Measurements from ENCODE around the gene AGER. TPM values are rescaled to one million over a fixed set of nuclear protein-coding genes. Genes with fewer than 3 reads are reported as not detected.

AGER gene
- total RNA-seq, 8 experiments from 2014 or later, result 1.4 to 11.8 (median 5.3) TPM

DNA sequence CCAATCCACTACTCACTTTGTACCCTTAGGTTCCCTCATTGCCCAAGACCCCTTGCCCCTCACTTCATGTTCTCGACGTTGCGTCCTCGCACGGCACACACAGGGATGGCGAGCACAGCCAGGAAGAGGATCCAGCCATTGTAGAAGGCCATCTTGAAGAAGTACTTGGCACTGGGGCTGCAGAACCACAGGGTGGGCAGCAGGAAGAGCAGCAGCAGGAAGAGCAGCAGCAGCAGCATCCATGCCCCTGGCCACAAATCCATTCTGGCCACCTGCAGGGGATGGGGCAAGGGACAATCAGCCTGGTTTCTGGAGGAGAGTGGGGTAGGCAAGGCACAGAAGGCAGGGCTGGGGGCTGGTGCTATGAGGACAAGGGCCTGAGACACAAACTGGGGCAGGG is 12.8 kb downstream of the AGER start:
- WGBS, 10 experiments, result 87 to 100% (median 98%) methylated on average over 2 to 6 of the region's 6 CpGs; no CpG with 5 or more reads in 7 of the 10 experiments
- H3K4me3 ChIP-seq, result no peak overlapping the region
- in situ Hi-C loops (cut with MboI; ENCODE audit: low pct_unique_long_range_greater_than_20kb in 2 of 9, low sequenced_read_pairs in 9 of 9, unreplicated experiment in 9 of 9), result no loop called here
- no peak for ATAC-seq (replicated peaks in 6 of 8)
- peaks cover 4 to 6% of the 10 kb centered on the region in 2 donors for H3K4me1 ChIP-seq (replicated peaks in 1 of 2)
- H3K27ac ChIP-seq, result no peak overlapping the region

DNA sequence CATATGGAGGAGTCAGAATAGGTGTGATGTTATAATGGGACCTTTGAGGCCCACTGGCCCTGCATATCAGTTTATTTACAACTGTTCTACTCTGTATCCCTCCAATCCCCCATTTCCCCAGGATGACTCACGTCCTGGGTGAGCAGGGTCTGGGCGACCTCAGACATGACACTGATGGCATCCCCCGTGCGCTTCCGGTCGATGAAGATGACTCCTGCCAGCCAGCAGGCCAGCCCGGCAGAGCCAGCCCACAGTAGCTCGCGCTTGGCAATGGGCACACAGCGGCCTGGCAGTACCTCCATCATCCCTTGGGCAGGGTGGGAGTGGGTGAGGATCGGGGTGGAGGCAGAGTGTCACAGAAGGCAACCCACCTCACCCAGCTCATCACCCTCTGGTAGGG is 13.8 kb downstream of the AGER start:
- peak in 1 of 8 experiments; percentile 5 for ATAC-seq (replicated peaks in 6 of 8)
- H3K4me3 ChIP-seq, result no peak overlapping the region
- in situ Hi-C loops (cut with MboI; ENCODE audit: low pct_unique_long_range_greater_than_20kb in 2 of 9, low sequenced_read_pairs in 9 of 9, unreplicated experiment in 9 of 9), result no loop called here
- no peak overlapping the region for H3K27ac ChIP-seq
- WGBS, 10 experiments, result 50 to 100% (median 88%) methylated on average over 1 to 4 of the region's 11 CpGs; no CpG with 5 or more reads in 6 of the 10 experiments
- H3K4me1 ChIP-seq (replicated peaks in 1 of 2), result peaks cover 4 to 6% of the 10 kb centered on the region in 2 donors

- 80 to 89% (median 85%) methylated on average over 1 to 4 of the region's 11 CpGs; no CpG with 5 or more reads in 7 of the 10 experiments for WGBS, 10 experiments
- in situ Hi-C loops (cut with MboI; ENCODE audit: low pct_unique_long_range_greater_than_20kb in 2 of 9, low sequenced_read_pairs in 9 of 9, unreplicated experiment in 9 of 9), result no loop called here
- peak in 7 of 8 experiments; percentile 14 to 35 (median 29) for ATAC-seq (replicated peaks in 6 of 8)
- H3K4me3 ChIP-seq, result no peak overlapping the region
- no peaks in the 10 kb centered on the region for H3K4me1 ChIP-seq (replicated peaks in 1 of 2)
- H3K27ac ChIP-seq, result no peak overlapping the region
Observed at GRCh38 chr6:32168807-32169591, 15.1 kb downstream of the AGER start.

DNA sequence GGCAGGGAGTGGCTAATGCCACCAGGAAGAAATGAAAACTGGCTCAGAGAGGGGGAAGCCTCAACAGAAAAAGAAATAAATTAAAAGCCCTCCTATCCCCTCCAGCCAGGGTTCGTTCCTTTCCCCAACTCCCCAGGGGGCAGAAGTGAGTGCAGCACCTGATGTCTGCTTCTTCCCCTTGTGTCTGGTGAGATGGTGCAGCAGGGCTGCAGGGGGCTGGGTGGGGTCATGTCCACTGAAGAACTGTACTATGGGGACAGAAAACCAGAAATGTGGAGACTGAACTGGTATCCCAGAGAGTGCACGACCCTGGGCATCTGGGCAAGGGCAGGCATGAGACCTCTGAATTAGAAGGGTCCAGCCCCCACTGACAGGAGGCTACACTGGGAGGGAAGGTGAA is 15.7 kb downstream of the AGER start:
- in situ Hi-C loops (cut with MboI; ENCODE audit: low pct_unique_long_range_greater_than_20kb in 2 of 9, low sequenced_read_pairs in 9 of 9, unreplicated experiment in 9 of 9), result no loop called here
- peak in 3 of 8 experiments; percentile 4 to 11 (median 11) for ATAC-seq (replicated peaks in 6 of 8)
- no peaks in the 10 kb centered on the region for H3K4me1 ChIP-seq (replicated peaks in 1 of 2)
- no peak overlapping the region for H3K4me3 ChIP-seq
- WGBS, 10 experiments, result 20 to 67% (median 63%) methylated on average over 1 to 2 of the region's 2 CpGs; no CpG with 5 or more reads in 6 of the 10 experiments
- no peak overlapping the region for H3K27ac ChIP-seq

- in situ Hi-C loops (cut with MboI; ENCODE audit: low pct_unique_long_range_greater_than_20kb in 2 of 9, low sequenced_read_pairs in 9 of 9, unreplicated experiment in 9 of 9), result no loop called here
- H3K4me1 ChIP-seq (replicated peaks in 1 of 2), result no peaks in the 10 kb centered on the region
- peak in 1 of 8 experiments; percentile 3 for ATAC-seq (replicated peaks in 6 of 8)
- no peak overlapping the region for H3K4me3 ChIP-seq
- WGBS, 10 experiments, result 38 to 96% (median 84%) methylated on average over 1 to 4 of the region's 6 CpGs; no CpG with 5 or more reads in 4 of the 10 experiments
- H3K27ac ChIP-seq, result no peak overlapping the region
Observed at GRCh38 chr6:32167761-32168262, 16.2 kb downstream of the AGER start.

DNA sequence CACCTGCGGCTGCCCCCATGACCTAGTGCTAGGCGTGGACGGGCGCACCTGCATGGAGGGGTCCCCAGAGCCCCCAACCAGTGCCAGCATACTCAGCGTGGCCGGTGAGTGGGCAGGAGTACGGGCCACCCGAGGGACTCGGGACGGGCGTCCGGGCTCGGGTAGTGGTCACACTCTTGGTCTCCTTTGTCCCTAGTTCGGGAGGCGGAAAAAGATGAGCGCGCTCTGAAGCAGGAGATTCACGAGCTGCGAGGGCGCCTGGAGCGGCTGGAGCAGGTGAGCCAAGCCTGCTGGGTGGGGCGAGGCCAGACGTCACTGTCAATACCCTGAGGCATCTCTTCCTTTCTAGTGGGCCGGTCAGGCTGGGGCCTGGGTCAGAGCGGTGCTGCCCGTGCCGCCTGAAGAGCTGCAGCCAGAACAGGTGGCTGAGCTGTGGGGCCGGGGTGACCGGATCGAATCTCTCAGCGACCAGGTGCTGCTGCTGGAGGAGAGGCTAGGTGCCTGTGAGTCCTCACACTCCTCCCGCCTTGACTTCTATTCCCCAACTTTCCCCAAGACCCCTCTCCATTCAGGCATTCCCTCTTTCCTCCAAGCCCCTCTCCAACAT is 16.8 kb downstream of the AGER start:
- ATAC-seq (replicated peaks in 6 of 8), result peak in 4 of 8 experiments; percentile 13 to 18 (median 16)
- in situ Hi-C loops (cut with MboI; ENCODE audit: low pct_unique_long_range_greater_than_20kb in 2 of 9, low sequenced_read_pairs in 9 of 9, unreplicated experiment in 9 of 9), result no loop called here
- H3K4me1 ChIP-seq (replicated peaks in 1 of 2), result no peaks in the 10 kb centered on the region
- no peak overlapping the region for H3K27ac ChIP-seq
- 80 to 92% (median 88%) methylated on average over 2 to 10 of the region's 32 CpGs; no CpG with 5 or more reads in 6 of the 10 experiments for WGBS, 10 experiments
- H3K4me3 ChIP-seq, result no peak overlapping the region

- WGBS, 10 experiments, result 90 to 100% methylated on average over 3 to 7 of the region's 30 CpGs; no CpG with 5 or more reads in 8 of the 10 experiments
- ATAC-seq (replicated peaks in 6 of 8), result peak in 3 of 8 experiments; percentile 4 to 22 (median 10)
- Histone ChIP-seq H3K4me3 (no peak overlapping the region), H3K27ac (no peak overlapping the region), H3K4me1 (replicated peaks in 1 of 2) (no peaks in the 10 kb centered on the region)
- in situ Hi-C loops (cut with MboI; ENCODE audit: low pct_unique_long_range_greater_than_20kb in 2 of 9, low sequenced_read_pairs in 9 of 9, unreplicated experiment in 9 of 9), result no loop called here
Observed at GRCh38 chr6:32166411-32167061, 17.5 kb downstream of the AGER start.

DNA sequence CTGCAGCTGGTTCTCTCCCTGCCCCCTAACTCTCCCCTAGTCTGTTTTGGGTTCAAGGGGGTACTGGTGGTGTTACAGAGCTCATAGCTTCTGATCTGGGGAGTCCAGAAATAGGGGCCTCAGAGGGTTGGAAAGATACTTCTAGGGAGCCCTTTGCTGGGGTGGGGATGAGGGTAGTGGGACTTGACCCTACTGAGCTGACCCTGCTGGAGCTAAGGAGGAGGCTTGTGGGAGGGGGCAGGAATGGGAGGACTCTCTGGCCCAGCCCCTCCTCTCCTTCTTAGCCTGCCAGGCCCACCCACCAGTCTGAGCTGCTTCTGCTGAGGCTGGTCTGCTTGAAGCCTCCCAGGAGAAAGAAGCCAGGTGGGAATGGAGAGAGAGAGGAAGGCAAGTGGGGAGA is 19.8 kb downstream of the AGER start, which contains the start of gene EGFL8:
EGFL8 (plus strand) TSS at position 301 of the 400 bp plus-strand sequence. CDS start 1,571 bp downstream, outside the sequence.
- no peaks in the 10 kb centered on the region for H3K4me1 ChIP-seq (replicated peaks in 1 of 2)
- no peak for ATAC-seq (replicated peaks in 6 of 8)
- H3K27ac ChIP-seq, result no peak within 1 kb of the TSS
- H3K4me3 ChIP-seq, result no peak within 1 kb of the TSS
- in situ Hi-C loops (cut with MboI; ENCODE audit: low pct_unique_long_range_greater_than_20kb in 2 of 9, low sequenced_read_pairs in 9 of 9, unreplicated experiment in 9 of 9), result no loop called here

- in situ Hi-C loops (cut with MboI; ENCODE audit: low pct_unique_long_range_greater_than_20kb in 2 of 9, low sequenced_read_pairs in 9 of 9, unreplicated experiment in 9 of 9), result no loop called here
- no peak for ATAC-seq (replicated peaks in 6 of 8)
- no peak overlapping the region for H3K4me3 ChIP-seq
- H3K4me1 ChIP-seq (replicated peaks in 1 of 2), result no peaks in the 10 kb centered on the region
- H3K27ac ChIP-seq, result no peak overlapping the region
- 72 to 100% (median 90%) methylated on average over 1 to 3 of the region's 7 CpGs; no CpG with 5 or more reads in 6 of the 10 experiments for WGBS, 10 experiments
Observed at GRCh38 chr6:32163559-32164258, 20.3 kb downstream of the AGER start.

DNA sequence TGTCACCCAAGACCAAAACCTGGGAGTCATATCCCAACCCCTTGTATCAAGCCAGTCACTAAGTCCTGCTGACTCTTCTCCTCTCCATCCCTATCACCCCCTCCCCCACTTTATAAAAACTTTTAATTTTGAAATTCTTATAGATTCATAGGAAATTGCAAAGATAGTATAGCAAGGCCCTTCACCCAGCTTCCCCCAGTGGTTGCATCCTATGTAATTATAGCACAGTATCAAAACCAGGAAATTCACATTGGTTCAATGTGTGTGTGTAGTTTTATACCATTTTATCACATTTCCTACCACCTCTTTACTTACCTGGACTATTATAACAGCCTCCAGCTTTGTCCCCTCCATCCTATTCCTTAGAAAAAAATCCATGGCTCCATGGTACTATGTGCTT is 26.0 kb downstream of the AGER start:
- in situ Hi-C loops (cut with MboI; ENCODE audit: low pct_unique_long_range_greater_than_20kb in 2 of 9, low sequenced_read_pairs in 9 of 9, unreplicated experiment in 9 of 9), result no loop called here
- H3K4me1 ChIP-seq (replicated peaks in 1 of 2), result peaks cover 7 to 10% of the 10 kb centered on the region in 2 donors
- H3K27ac ChIP-seq, result no peak overlapping the region
- no peak for ATAC-seq (replicated peaks in 6 of 8)
- no peak overlapping the region for H3K4me3 ChIP-seq

DNA sequence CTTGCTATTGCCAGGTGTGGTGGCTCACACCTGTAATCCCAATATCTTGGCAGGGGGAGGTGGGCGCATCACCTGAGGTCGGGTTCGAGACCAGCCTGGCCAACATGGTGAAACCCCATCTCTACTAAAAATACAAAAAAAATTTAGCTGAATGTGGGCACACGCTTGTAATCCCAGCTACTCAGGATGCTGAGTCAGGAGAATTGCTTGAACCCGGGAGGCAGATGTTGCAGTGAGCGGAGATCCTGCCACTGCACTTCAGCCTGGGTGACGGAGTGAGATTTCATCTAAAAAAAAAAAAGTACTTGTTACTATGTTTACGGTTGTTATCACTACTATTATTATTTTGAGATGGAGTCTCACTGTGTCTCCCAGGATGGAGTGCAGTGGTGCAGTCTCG is 27.2 kb downstream of the AGER start:
- in situ Hi-C loops (cut with MboI; ENCODE audit: low pct_unique_long_range_greater_than_20kb in 2 of 9, low sequenced_read_pairs in 9 of 9, unreplicated experiment in 9 of 9), result no loop called here
- H3K4me1 ChIP-seq (replicated peaks in 1 of 2), result peaks cover 19 to 21% of the 10 kb centered on the region in 2 donors
- H3K4me3 ChIP-seq, result no peak overlapping the region
- 80 to 100% (median 84%) methylated on average over 1 to 6 of the region's 9 CpGs; no CpG with 5 or more reads in 2 of the 10 experiments for WGBS, 10 experiments
- no peak overlapping the region for H3K27ac ChIP-seq
- no peak for ATAC-seq (replicated peaks in 6 of 8)

GRCh38 chr6:32154514-32155161 is 29.4 kb downstream of the AGER start:
- in situ Hi-C loops (cut with MboI; ENCODE audit: low pct_unique_long_range_greater_than_20kb in 2 of 9, low sequenced_read_pairs in 9 of 9, unreplicated experiment in 9 of 9), result no loop called here
- H3K4me3 ChIP-seq, result peak overlapping the region; percentile 54 to 85 (median 55)
- peak; percentile 8 to 62 (median 57) for ATAC-seq (replicated peaks in 6 of 8)
- peak overlapping the region; percentile 72 to 84 for H3K27ac ChIP-seq
- H3K4me1 ChIP-seq (replicated peaks in 1 of 2), result peaks cover 24 to 28% of the 10 kb centered on the region in 2 donors
- WGBS, 10 experiments, result 0 to 100% (median 0%) methylated on average over 1 to 7 of the region's 34 CpGs; no CpG with 5 or more reads in 5 of the 10 experiments
